Panc1 (cell line): ENCODE data around the gene SFN.

Experiments used
- POLR2AphosphoS5 ChIP-seq: IDR thresholded peaks from 2 replicates; pipeline ENCODE4 v1.6.1; 2012; ENCODE audit warnings: mild to moderate bottlenecking, low read depth, low read length, moderate library complexity
- TCF7L2 ChIP-seq: IDR thresholded peaks from 2 replicates; pipeline ENCODE4 v1.6.1; 2011; ENCODE audit warnings: mild to moderate bottlenecking, low read depth, low read length, inconsistent platforms
- TF ChIP-seq, protein P1 (sequence below): fragments of 450-650 bp; IDR thresholded peaks from 2 replicates; pipeline ENCODE4 v1.5.1; 2017; ENCODE audit warnings: mild to moderate bottlenecking

GRCh38 chr1:26856181-26856580 lies 6.8 kb upstream of the SFN start:
- TF ChIP-seq, protein P1, sequence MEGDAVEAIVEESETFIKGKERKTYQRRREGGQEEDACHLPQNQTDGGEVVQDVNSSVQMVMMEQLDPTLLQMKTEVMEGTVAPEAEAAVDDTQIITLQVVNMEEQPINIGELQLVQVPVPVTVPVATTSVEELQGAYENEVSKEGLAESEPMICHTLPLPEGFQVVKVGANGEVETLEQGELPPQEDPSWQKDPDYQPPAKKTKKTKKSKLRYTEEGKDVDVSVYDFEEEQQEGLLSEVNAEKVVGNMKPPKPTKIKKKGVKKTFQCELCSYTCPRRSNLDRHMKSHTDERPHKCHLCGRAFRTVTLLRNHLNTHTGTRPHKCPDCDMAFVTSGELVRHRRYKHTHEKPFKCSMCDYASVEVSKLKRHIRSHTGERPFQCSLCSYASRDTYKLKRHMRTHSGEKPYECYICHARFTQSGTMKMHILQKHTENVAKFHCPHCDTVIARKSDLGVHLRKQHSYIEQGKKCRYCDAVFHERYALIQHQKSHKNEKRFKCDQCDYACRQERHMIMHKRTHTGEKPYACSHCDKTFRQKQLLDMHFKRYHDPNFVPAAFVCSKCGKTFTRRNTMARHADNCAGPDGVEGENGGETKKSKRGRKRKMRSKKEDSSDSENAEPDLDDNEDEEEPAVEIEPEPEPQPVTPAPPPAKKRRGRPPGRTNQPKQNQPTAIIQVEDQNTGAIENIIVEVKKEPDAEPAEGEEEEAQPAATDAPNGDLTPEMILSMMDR = no peak
- TF ChIP-seq POLR2AphosphoS5 (no peak), TCF7L2 (no peak)
